Measurements from ENCODE around the gene OTOG.

- TF ChIP-seq CTCF (conservative IDR thresholded peaks at IDR 0.05; ENCODE audit: low read depth, low read length) (no peak), EZH2 (IDR thresholded peaks at IDR 0.05; ENCODE audit: low read length, unreplicated experiment) (no peak)
Measured at GRCh38 chr11:17553249-17553546, 6.1 kb downstream of the OTOG start.
